GM18511 (cell line): Measurements from ENCODE around the gene AACS.
"Not testable (repeated sequence)": the region's sequence is repeated elsewhere in the genome, so short reads cannot be mapped to it uniquely, and the experiment has no call there.

Experiments
- ATAC-seq: cut with Tn5 transposase; IDR thresholded peaks from one replicate; pipeline ENCODE4 v1.9.1; 2021; ENCODE audit warnings: mild to moderate bottlenecking, moderate library complexity; ENCODE audit not compliant: unreplicated experiment

The AACS gene

GRCh38 chr12:125121106-125121505, 55.9 kb downstream of the AACS start:
- ATAC-seq = no peak

- no peak for ATAC-seq
Measured at GRCh38 chr12:125122668-125123067, 57.4 kb downstream of the AACS start.

- ATAC-seq = no peak
Measured at GRCh38 chr12:125124320-125124966, 59.2 kb downstream of the AACS start.

- no peak for ATAC-seq
Measured at GRCh38 chr12:125125271-125125670, 60.0 kb downstream of the AACS start.

GRCh38 chr12:125128439-125129178, 63.4 kb downstream of the AACS start:
- no peak for ATAC-seq

GRCh38 chr12:125129179-125129571, 63.9 kb downstream of the AACS start:
- ATAC-seq = no peak

GRCh38 chr12:125129591-125130255, 64.5 kb downstream of the AACS start:
- no peak for ATAC-seq

- no peak for ATAC-seq
Measured at GRCh38 chr12:125131958-125132357, 66.7 kb downstream of the AACS start.

GRCh38 chr12:125132698-125133400, 67.6 kb downstream of the AACS start:
- no peak for ATAC-seq

- ATAC-seq = no peak
Measured at GRCh38 chr12:125133616-125134015, 68.4 kb downstream of the AACS start.

GRCh38 chr12:125134576-125134975, 69.3 kb downstream of the AACS start:
- ATAC-seq = no peak

GRCh38 chr12:125135906-125136305, 70.7 kb downstream of the AACS start:
- ATAC-seq = no peak

GRCh38 chr12:125136702-125137101, 71.5 kb downstream of the AACS start:
- ATAC-seq = no peak

GRCh38 chr12:125137766-125138344, 72.6 kb downstream of the AACS start:
- no peak for ATAC-seq

GRCh38 chr12:125140279-125141209, 75.3 kb downstream of the AACS start:
- no peak for ATAC-seq

GRCh38 chr12:125141210-125141573, 76.0 kb downstream of the AACS start:
- ATAC-seq = not testable (repeated sequence)

GRCh38 chr12:125142601-125143000, 77.4 kb downstream of the AACS start:
- ATAC-seq = no peak

- ATAC-seq = no peak
Measured at GRCh38 chr12:125143491-125143890, 78.3 kb downstream of the AACS start.

GRCh38 chr12:125145196-125145595, 80.0 kb downstream of the AACS start:
- no peak for ATAC-seq

- ATAC-seq = no peak
Measured at GRCh38 chr12:125148316-125148715, 83.1 kb downstream of the AACS start.
